Loucy (cell line): ENCODE results near the gene SMIM23.

ENCODE experiments used
- EZH2phosphoT487 ChIP-seq: fragments of 200-600 bp; IDR thresholded peaks from 2 replicates; pipeline ENCODE4 v1.6.1; 2018; ENCODE audit warnings: antibody characterized with exemption, mild to moderate bottlenecking, moderate library complexity, borderline replicate concordance
- TF ChIP-seq, protein P1 (sequence below): fragments of 200-600 bp; sonication (generic); conservative IDR thresholded peaks from 2 replicates; pipeline ENCODE4 v1.5.1; 2014; ENCODE audit warnings: mild to moderate bottlenecking, antibody characterized with exemption, low read length

DNA sequence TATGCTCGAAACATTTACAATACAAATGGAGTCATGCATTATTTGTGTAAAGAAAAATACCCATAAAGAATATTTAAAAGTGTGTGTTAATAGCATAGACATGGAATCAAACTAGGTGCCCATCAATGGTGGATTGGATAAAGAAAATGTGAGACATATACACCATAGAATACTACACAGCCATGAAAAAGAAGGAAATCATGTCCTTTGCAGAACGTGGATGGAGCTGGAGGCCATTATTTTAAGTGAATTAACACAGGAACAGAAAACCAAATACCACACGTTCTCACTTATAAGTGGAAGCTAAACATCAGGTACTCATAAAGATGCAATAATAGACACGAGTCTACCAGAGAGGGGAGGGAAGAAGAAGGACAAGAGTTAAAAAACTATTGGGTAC is 22.8 kb downstream of the SMIM23 start:
- TF ChIP-seq, protein P1, sequence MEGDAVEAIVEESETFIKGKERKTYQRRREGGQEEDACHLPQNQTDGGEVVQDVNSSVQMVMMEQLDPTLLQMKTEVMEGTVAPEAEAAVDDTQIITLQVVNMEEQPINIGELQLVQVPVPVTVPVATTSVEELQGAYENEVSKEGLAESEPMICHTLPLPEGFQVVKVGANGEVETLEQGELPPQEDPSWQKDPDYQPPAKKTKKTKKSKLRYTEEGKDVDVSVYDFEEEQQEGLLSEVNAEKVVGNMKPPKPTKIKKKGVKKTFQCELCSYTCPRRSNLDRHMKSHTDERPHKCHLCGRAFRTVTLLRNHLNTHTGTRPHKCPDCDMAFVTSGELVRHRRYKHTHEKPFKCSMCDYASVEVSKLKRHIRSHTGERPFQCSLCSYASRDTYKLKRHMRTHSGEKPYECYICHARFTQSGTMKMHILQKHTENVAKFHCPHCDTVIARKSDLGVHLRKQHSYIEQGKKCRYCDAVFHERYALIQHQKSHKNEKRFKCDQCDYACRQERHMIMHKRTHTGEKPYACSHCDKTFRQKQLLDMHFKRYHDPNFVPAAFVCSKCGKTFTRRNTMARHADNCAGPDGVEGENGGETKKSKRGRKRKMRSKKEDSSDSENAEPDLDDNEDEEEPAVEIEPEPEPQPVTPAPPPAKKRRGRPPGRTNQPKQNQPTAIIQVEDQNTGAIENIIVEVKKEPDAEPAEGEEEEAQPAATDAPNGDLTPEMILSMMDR: no peak
- TF ChIP-seq EZH2phosphoT487: no peak
